Tibial nerve (tissue), 4 donors: Measurements from ENCODE around the gene NEK3.
"Not testable (repeated sequence)": the region's sequence is repeated elsewhere in the genome, so short reads cannot be mapped to it uniquely, and the experiment has no call there.

ENCODE experiments used
- EP300 ChIP-seq, 2 donors: sonication (generic); formaldehyde crosslinking; IDR thresholded peaks; one replicate each; pipeline ENCODE4 v1.6.1; 2017; ENCODE audit warnings: antibody characterized with exemption in 2 of 2, mild to moderate bottlenecking in 1 of 2
- POLR2A ChIP-seq, 2 donors: fragments of 450-650 bp; IDR thresholded peaks; one replicate each; pipeline ENCODE4 v1.6.1; 2017; ENCODE audit warnings: antibody characterized with exemption in 2 of 2, mild to moderate bottlenecking in 2 of 2, moderate library complexity in 2 of 2
- TF ChIP-seq, protein P1 (sequence below), 5 experiments: fragments of 200-600 bp in 3 of 5; fragments of 450-650 bp in 2 of 5; sonication (generic) in 3 of 5; IDR thresholded peaks; one replicate each; pipeline ENCODE4 v1.5.1; 2016 to 2019; ENCODE audit warnings: antibody characterized with exemption in 5 of 5, mild to moderate bottlenecking in 3 of 5, moderate library complexity in 2 of 5

DNA sequence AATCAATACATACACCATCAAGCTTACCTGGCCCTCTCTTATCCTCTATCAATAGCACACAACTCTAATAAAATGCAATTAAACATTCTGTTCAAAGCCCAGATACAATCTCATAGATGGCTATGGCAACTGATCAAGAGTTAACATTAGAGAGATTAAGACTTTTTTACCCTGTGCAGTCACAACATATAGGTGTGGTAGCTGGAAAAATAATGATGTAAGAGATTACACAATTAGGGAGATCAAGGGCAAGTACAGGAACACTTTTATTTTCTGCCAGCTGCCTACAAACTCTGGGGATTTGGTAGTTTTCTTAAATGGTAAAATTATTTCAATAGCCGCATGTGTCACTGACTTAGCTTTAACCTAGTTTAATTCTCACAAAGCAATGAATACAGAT is 12.3 kb upstream of the NEK3 start:
- TF ChIP-seq, protein P1, sequence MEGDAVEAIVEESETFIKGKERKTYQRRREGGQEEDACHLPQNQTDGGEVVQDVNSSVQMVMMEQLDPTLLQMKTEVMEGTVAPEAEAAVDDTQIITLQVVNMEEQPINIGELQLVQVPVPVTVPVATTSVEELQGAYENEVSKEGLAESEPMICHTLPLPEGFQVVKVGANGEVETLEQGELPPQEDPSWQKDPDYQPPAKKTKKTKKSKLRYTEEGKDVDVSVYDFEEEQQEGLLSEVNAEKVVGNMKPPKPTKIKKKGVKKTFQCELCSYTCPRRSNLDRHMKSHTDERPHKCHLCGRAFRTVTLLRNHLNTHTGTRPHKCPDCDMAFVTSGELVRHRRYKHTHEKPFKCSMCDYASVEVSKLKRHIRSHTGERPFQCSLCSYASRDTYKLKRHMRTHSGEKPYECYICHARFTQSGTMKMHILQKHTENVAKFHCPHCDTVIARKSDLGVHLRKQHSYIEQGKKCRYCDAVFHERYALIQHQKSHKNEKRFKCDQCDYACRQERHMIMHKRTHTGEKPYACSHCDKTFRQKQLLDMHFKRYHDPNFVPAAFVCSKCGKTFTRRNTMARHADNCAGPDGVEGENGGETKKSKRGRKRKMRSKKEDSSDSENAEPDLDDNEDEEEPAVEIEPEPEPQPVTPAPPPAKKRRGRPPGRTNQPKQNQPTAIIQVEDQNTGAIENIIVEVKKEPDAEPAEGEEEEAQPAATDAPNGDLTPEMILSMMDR (IDR thresholded peaks at IDR 0.05) = not testable (repeated sequence)
- not testable (repeated sequence) for TF ChIP-seq POLR2A, EP300 (IDR thresholded peaks at IDR 0.05)
